GM12878 (cell line): ENCODE results near the gene RAB43. TPM values are rescaled to one million over a fixed set of nuclear protein-coding genes. Genes with fewer than 3 reads are reported as not detected.
"Not testable (repeated sequence)": the region's sequence is repeated elsewhere in the genome, so short reads cannot be mapped to it uniquely, and the experiment has no call there.

Experiments used
- ATAC-seq: fragments of 200-7000 bp; cut with Tn5 transposase; 3 replicates; pipeline ENCODE4 v1.9.1; 2020; ENCODE audit warnings: mild to moderate bottlenecking, moderate library complexity
- BruUV-seq: library from RNA; stranded (reverse); fragments of 400-500 nt; replicated peaks from 2 replicates; lab custom pipeline; 2021; lab: Mats Ljungman, UMichigan
- CTCF ChIA-PET: fragments of 300-600 bp; sonication (Branson Sonifier 250); formaldehyde crosslinking; extraction: SDS; loops from one replicate; lab custom pipeline; 2021; ENCODE audit warnings: inconsistent platforms; lab: Yijun Ruan, JAX
- POLR2A ChIA-PET: fragments of 350-600 bp; formaldehyde crosslinking; extraction: SDS; loops from one replicate; lab custom pipeline; 2021; ENCODE audit warnings: inconsistent platforms; lab: Charles Lee
- RAD21 ChIA-PET: fragments of 300-600 bp; sonication (Branson Sonifier 250); formaldehyde crosslinking; loops from one replicate; lab custom pipeline; 2023; ENCODE audit warnings: antibody characterized with exemption; ENCODE audit not compliant: unreplicated experiment; lab: Charles Lee
- SMC1A ChIA-PET: fragments of 300-600 bp; sonication (Branson Sonifier 250); formaldehyde crosslinking; loops from one replicate; lab custom pipeline; 2023; ENCODE audit not compliant: unreplicated experiment, uncharacterized antibody; lab: Charles Lee
- DNase-seq: peaks from one replicate; pipeline ENCODE4 v3.0.0-alpha.2; 2011; ENCODE audit warnings: low read depth, low spot score
- FAIRE-seq: peaks from 3 replicates; lab custom pipeline; 2011; peaks lifted over from hg19 to GRCh38; lab: Jason Lieb, UNC
- H2AFZ ChIP-seq: 2 replicates; pipeline ENCODE4 v1.6.0; 2011; ENCODE audit warnings: low read depth, low read length, control low read depth; ENCODE audit not compliant: control insufficient read depth
- H3K27ac ChIP-seq: 2 replicates; pipeline ENCODE4 v1.5.1; 2011; ENCODE audit warnings: control low read depth; ENCODE audit not compliant: control insufficient read depth, insufficient read depth
- H3K27me3 ChIP-seq, 2 experiments: replicated peaks in 1 of 2; 2 replicates each; pipeline versions ENCODE4 v1.6.0 to v1.6.1; 2011; ENCODE audit warnings: low read length in 1 of 2; ENCODE audit not compliant: control insufficient read depth in 2 of 2, insufficient read depth in 2 of 2
- H3K36me3 ChIP-seq, 2 experiments: 2 replicates each; pipeline ENCODE4 v1.5.1; 2011; ENCODE audit warnings: low read length in 1 of 2; ENCODE audit not compliant: control insufficient read depth in 2 of 2, insufficient read depth in 2 of 2
- H3K4me1 ChIP-seq: 2 replicates; pipeline ENCODE4 v1.6.1; 2011; ENCODE audit warnings: mild to moderate bottlenecking, low read length, moderate library complexity, mixed read lengths; ENCODE audit not compliant: control insufficient read depth, insufficient read depth
- H3K4me2 ChIP-seq: 2 replicates; pipeline ENCODE4 v1.6.0; 2011; ENCODE audit warnings: control low read depth; ENCODE audit not compliant: control insufficient read depth, insufficient read depth
- H3K4me3 ChIP-seq: fragments of 200-600 bp; sonication (generic); 2 replicates; pipeline ENCODE4 v1.5.1; 2016
- H3K79me2 ChIP-seq: 2 replicates; pipeline ENCODE4 v1.6.0; 2011; ENCODE audit warnings: low read length; ENCODE audit not compliant: control insufficient read depth, insufficient read depth
- H3K9ac ChIP-seq: 2 replicates; pipeline ENCODE4 v1.8.0; 2011; ENCODE audit warnings: low read length, control low read depth, mixed read lengths; ENCODE audit not compliant: control insufficient read depth, insufficient read depth
- H3K9me3 ChIP-seq: replicated peaks from 3 replicates; pipeline ENCODE4 v1.5.1; 2011; ENCODE audit warnings: mild to moderate bottlenecking, low read length; ENCODE audit not compliant: control insufficient read depth, insufficient read depth
- H4K20me1 ChIP-seq: 2 replicates; pipeline ENCODE4 v1.6.0; 2011; ENCODE audit not compliant: control insufficient read depth, insufficient read depth
- CREM ChIP-seq: IDR thresholded peaks from 2 replicates; pipeline ENCODE4 v1.6.1; 2014; ENCODE audit warnings: antibody characterized with exemption, low read depth
- GABPA ChIP-seq: IDR thresholded peaks from 2 replicates; pipeline ENCODE4 v1.6.1; 2014; ENCODE audit warnings: antibody characterized with exemption, low read depth, mild to moderate bottlenecking, inconsistent platforms
- NFYB ChIP-seq: IDR thresholded peaks from 2 replicates; pipeline ENCODE4 v1.6.1; 2011; ENCODE audit warnings: low read depth, mild to moderate bottlenecking, low read length, improper control_type of control experiment, moderate library complexity; ENCODE audit not compliant: insufficient read depth
- SIX5 ChIP-seq: IDR thresholded peaks from 2 replicates; pipeline ENCODE4 v1.6.1; 2011; ENCODE audit warnings: mild to moderate bottlenecking, low read depth, low read length, moderate library complexity; ENCODE audit not compliant: severe bottlenecking
- WGBS: methylation state at CpG from one replicate; pipeline ENCODE4 v1.1.6; 2016; ENCODE audit warnings: low lambda C conversion rate; ENCODE audit not compliant: insufficient replicate concordance, insufficient coverage; ENCODE audit errors: missing lambda C conversion rate; 5-methylcytosine and 5-hydroxymethylcytosine counted together
- in situ Hi-C: fragments of 300-500 bp; cut with MboI; formaldehyde crosslinking; loops from 9 replicates; pipeline ENCODE4 v1.14.3; 2018; ENCODE audit warnings: mixed read lengths
- intact Hi-C: fragments of 100-400 bp; cut with micrococcal nuclease; formaldehyde crosslinking; loops from one replicate; pipeline ENCODE4 v1.14.2; 2022; ENCODE audit not compliant: unreplicated experiment
- polyA plus RNA-seq, 11 experiments: library from polyadenylated mRNA; depleted of rRNA in 4 of 11; unstranded in 6 of 11; stranded (reverse) in 5 of 11; fragments of >200 nt; fragmentation: Nextera tagmentation in 4 of 11; fragmentation: Illumina TruSeq in 1 of 11; extraction: Ambion mirVana in 4 of 11; extraction: Trizol in 1 of 11; gene quantifications; 1 replicate in 1 of 11; 2 replicates in 10 of 11; pipeline versions ENCODE4 v1.2.1 to v1.2.3, GENCODE V29; 2011 to 2016; ENCODE audit warnings: inconsistent platforms in 2 of 11, missing spikeins in 2 of 11, low read depth in 1 of 11
- total RNA-seq, 4 experiments: library from RNA; depleted of rRNA in 3 of 4; stranded (reverse); fragments of >200 nt in 3 of 4; fragmentation: Illumina TruSeq in 1 of 4; extraction: Trizol in 1 of 4; gene quantifications; 2 replicates each; pipeline versions ENCODE4 v1.2.1 to v1.2.3, GENCODE V29; 2013 to 2021

The RAB43 gene
- total and polyA plus RNA-seq, 10 of the 15 experiments (the other 5 are each of a cell fraction or from before 2014, with no cell fraction given): 0.08 to 14.0 (median 4.0) TPM

- ATAC-seq, H3K4me1 ChIP-seq, POLR2A ChIA-PET, H3K9me3 ChIP-seq, BruUV-seq, DNase-seq, H3K79me2 ChIP-seq, H3K36me3 ChIP-seq, H3K27ac ChIP-seq, FAIRE-seq, H4K20me1 ChIP-seq, in situ Hi-C loops, H2AFZ ChIP-seq, intact Hi-C loops, H3K27me3 ChIP-seq, H3K4me2 ChIP-seq, H3K4me3 ChIP-seq, H3K9ac ChIP-seq: not testable (repeated sequence)
- RAD21 ChIA-PET: interaction anchor here (0.6 to 2.2 kb wide), 2 partner anchors 14 to 389 kb away, joined by 3 to 9 read pairs; no protein-coding TSS in a partner anchor
- WGBS: 58% methylated on average over 7 of the region's 7 CpGs
- CTCF ChIA-PET: interaction anchor here (1.9 to 6.7 kb wide), 2 partner anchors 15 to 178 kb away, joined by 4 to 43 read pairs; no protein-coding TSS in a partner anchor
- TF ChIP-seq NFYB: peak; percentile 71; the same call in 1 of the 2 replicates
- SMC1A ChIA-PET: interaction anchor here (1.5 to 1.9 kb wide), 2 partner anchors 52 to 116 kb away, joined by 3 to 6 read pairs; partner anchors contain the start of gene CNBP
These were observed 53.9 kb downstream of the RAB43 start for GRCh38 chr3:129067719-129068118.

DNA sequence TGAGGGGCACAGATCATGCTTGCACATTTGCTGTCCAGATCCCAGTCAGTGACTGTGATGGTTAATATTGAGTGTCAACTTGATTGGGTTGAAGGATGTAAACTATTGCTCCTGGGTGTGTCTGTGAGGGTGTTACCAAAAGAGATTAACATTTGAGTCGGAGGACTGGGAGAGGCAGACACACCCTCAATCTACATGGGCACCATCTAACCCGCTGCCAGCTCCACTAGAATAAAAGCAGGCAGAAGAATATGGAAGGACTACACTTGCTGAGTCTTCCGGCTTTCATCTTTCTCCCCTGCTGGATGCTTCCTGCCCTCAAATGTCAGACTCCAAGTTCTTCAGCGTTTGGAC lies 55.9 kb downstream of the RAB43 start:
- ChIA-PET RAD21 (no interaction called here), CTCF (interaction anchor here (6.7 kb wide), 1 partner anchor 13 kb away, joined by 43 read pairs; no protein-coding TSS in a partner anchor), SMC1A (interaction anchor here (0.5 kb wide), 1 partner anchor 93 kb away, joined by 3 read pairs; no protein-coding TSS in a partner anchor), POLR2A (no interaction called here)
- H3K79me2 ChIP-seq: no peaks in the 10 kb centered on the region
- no peaks in the 10 kb centered on the region for H3K36me3 ChIP-seq
- intact Hi-C loops: no loop called here
- no peaks in the 10 kb centered on the region for H3K4me1 ChIP-seq
- ATAC-seq (no peak), DNase-seq (no peak), FAIRE-seq (no peak)
- no peak overlapping the region for H3K9ac ChIP-seq
- H3K4me3 ChIP-seq: no peak overlapping the region
- no TSS peak for BruUV-seq
- H3K27ac ChIP-seq: no peak overlapping the region
- no peaks in the 10 kb centered on the region for H4K20me1 ChIP-seq
- H3K9me3 ChIP-seq: peaks cover 5% of the 10 kb centered on the region; the same call in 1 of the 3 replicates
- no peak overlapping the region for H3K4me2 ChIP-seq
- no peaks in the 10 kb centered on the region; a peak in 3 of 4 replicates for H3K27me3 ChIP-seq
- WGBS: 33% methylated on average over 4 of the region's 4 CpGs
- in situ Hi-C loops: no loop called here
- H2AFZ ChIP-seq: no peak overlapping the region
- TF ChIP-seq GABPA: no peak
- TF ChIP-seq SIX5: no peak
- no peak for TF ChIP-seq CREM
- TF ChIP-seq, all 136 proteins: peak for 0
